OCI-LY3 (cell line): ENCODE results near the gene SERPINE3.

Experiments
- CTCF ChIP-seq: fragments of 200-600, 300-600 bp; sonication (generic); IDR thresholded peaks from 2 replicates; pipeline ENCODE4 v1.5.1; 2014; ENCODE audit warnings: antibody characterized with exemption, low read length, low read depth
- EZH2phosphoT487 ChIP-seq: fragments of 200-600 bp; shearing (Covaris generic); IDR thresholded peaks from 2 replicates; pipeline ENCODE4 v1.6.1; 2018; ENCODE audit warnings: antibody characterized with exemption, mixed run types, low read depth

- TF ChIP-seq CTCF (no peak), EZH2phosphoT487 (no peak)
Observed at GRCh38 chr13:51327961-51328360, 11.5 kb upstream of the SERPINE3 start.
